ENCODE data around the gene ST6GAL1. TPM values are rescaled to one million over a fixed set of nuclear protein-coding genes. Genes with fewer than 3 reads are reported as not detected.
"Not testable (repeated sequence)": the region's sequence is repeated elsewhere in the genome, so short reads cannot be mapped to it uniquely, and the experiment has no call there.

The ST6GAL1 gene
- total RNA-seq, 1 donor from 2014 or later = 74.0 TPM

DNA sequence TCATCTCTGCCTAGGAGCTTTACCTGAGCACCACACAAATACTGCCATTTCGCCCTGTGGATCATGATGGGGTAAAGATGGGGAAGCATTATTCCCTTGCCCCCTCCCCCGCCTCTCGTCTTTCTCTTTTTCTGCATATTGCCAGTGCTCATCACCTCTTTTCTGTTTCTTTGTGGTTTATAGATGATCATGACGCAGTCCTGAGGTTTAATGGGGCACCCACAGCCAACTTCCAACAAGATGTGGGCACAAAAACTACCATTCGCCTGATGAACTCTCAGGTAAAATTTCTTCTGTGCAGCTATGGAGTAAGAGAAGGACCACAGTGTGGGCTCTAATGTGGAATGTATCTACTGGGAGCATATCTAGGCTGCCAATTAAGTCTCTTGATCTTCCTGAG, 120.7 kb downstream of the ST6GAL1 start:
- H3K36me3 Mint-ChIP-seq (ENCODE audit: insufficient read depth) = peaks cover 63% of the 10 kb centered on the region
- peaks cover 31% of the 10 kb centered on the region for H3K9me3 Mint-ChIP-seq (ENCODE audit: low read depth)
- no peak overlapping the region for H3K27ac Mint-ChIP-seq
- H3K27me3 Mint-ChIP-seq = no peaks in the 10 kb centered on the region
- TF ChIP-seq, protein P1, sequence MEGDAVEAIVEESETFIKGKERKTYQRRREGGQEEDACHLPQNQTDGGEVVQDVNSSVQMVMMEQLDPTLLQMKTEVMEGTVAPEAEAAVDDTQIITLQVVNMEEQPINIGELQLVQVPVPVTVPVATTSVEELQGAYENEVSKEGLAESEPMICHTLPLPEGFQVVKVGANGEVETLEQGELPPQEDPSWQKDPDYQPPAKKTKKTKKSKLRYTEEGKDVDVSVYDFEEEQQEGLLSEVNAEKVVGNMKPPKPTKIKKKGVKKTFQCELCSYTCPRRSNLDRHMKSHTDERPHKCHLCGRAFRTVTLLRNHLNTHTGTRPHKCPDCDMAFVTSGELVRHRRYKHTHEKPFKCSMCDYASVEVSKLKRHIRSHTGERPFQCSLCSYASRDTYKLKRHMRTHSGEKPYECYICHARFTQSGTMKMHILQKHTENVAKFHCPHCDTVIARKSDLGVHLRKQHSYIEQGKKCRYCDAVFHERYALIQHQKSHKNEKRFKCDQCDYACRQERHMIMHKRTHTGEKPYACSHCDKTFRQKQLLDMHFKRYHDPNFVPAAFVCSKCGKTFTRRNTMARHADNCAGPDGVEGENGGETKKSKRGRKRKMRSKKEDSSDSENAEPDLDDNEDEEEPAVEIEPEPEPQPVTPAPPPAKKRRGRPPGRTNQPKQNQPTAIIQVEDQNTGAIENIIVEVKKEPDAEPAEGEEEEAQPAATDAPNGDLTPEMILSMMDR (IDR thresholded peaks at IDR 0.05; ENCODE audit: unreplicated experiment) = no peak
- H3K4me1 Mint-ChIP-seq (ENCODE audit: low read depth) = no peaks in the 10 kb centered on the region
- H3K4me3 Mint-ChIP-seq (ENCODE audit: low read depth) = no peak overlapping the region
- no peak for DNase-seq (ENCODE audit: low spot score, unreplicated experiment)

DNA sequence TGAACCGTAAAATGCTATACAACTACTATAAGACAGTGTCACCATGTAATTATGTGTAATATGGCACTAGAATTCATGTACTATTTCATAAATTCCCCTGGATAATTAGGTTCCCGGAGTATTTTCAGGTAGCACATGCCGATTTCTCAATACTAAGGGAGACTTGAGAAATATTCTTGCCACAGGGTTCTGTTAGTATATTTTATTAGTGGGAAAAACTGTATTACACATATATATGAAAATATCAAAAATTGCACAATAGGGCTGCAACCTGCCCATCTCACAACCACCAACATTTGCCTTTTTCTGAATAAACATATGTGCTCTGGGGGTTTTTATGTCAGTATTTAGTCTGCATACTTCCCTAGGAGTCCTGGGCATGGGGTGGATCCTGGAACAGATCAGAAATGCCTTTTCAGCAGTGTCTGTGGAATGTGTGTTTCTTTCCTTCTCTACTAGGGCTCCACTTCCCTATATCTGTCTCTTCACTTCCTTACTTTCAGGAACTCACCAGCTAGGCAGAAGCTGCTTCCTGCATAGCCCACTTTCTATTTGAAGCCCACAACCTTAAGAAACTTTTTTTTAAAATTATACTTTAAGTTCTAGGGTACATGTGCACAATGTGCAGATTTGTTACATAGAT, 121.5 kb downstream of the ST6GAL1 start:
- no peak for DNase-seq (ENCODE audit: low spot score, unreplicated experiment)
- H3K9me3 Mint-ChIP-seq (ENCODE audit: low read depth) = peaks cover 34% of the 10 kb centered on the region
- H3K36me3 Mint-ChIP-seq (ENCODE audit: insufficient read depth) = peaks cover 66% of the 10 kb centered on the region

DNA sequence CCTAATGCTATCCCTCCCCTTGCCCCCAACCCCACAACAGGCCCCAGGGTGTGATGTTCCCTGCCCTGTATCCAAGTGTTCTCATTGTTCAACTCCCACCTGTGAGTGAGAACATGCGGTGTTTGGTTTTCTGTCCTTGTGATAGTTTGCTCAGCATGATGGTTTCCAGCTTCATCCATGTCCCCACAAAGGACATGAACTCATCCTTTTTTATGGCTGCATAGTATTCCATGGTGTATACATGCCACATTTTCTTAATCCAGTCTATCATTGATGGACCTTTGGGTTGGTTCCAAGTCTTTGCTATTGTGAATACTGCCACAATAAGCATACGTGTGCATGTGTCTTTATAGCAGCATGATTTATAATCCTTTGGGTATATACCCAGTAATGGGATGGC, 122.1 kb downstream of the ST6GAL1 start:
- not testable (repeated sequence) for DNase-seq (ENCODE audit: low spot score, unreplicated experiment); H3K27ac Mint-ChIP-seq; H3K4me1 Mint-ChIP-seq (ENCODE audit: low read depth); H3K27me3 Mint-ChIP-seq; H3K4me3 Mint-ChIP-seq (ENCODE audit: low read depth)
- peaks cover 36% of the 10 kb centered on the region for H3K9me3 Mint-ChIP-seq (ENCODE audit: low read depth)
- peaks cover 71% of the 10 kb centered on the region for H3K36me3 Mint-ChIP-seq (ENCODE audit: insufficient read depth)

More for the DNA sequence above, 121.5 kb downstream of the ST6GAL1 start:
- H3K27me3 Mint-ChIP-seq = no peaks in the 10 kb centered on the region
- TF ChIP-seq, protein P1 (IDR thresholded peaks at IDR 0.05; ENCODE audit: unreplicated experiment) = no peak
- no peak overlapping the region for H3K27ac Mint-ChIP-seq
- H3K4me3 Mint-ChIP-seq (ENCODE audit: low read depth) = no peak overlapping the region
- H3K4me1 Mint-ChIP-seq (ENCODE audit: low read depth) = no peaks in the 10 kb centered on the region

DNA sequence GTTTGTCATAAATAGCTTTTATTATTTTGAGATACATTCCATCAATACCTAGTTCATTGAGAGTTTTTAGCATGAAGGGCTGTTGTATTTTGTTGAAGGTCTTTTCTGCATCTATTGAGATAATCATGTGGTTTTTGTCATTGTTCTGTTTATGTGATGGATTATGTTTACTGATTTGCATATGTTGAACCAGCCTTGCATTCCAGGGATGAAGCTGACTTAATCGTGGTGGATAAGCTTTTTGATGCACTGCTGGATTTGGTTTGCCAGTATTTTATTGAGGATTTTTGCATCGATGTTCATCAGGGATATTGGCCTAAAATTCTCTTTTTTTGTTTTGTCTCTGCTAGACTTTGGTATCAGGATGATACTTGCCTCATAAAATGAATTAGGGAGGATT, 124.1 kb downstream of the ST6GAL1 start:
- H3K27me3 Mint-ChIP-seq; H3K27ac Mint-ChIP-seq; DNase-seq (ENCODE audit: low spot score, unreplicated experiment); H3K4me3 Mint-ChIP-seq (ENCODE audit: low read depth); H3K4me1 Mint-ChIP-seq (ENCODE audit: low read depth): not testable (repeated sequence)
- H3K9me3 Mint-ChIP-seq (ENCODE audit: low read depth) = peaks cover 40% of the 10 kb centered on the region
- peaks cover 81% of the 10 kb centered on the region for H3K36me3 Mint-ChIP-seq (ENCODE audit: insufficient read depth)

DNA sequence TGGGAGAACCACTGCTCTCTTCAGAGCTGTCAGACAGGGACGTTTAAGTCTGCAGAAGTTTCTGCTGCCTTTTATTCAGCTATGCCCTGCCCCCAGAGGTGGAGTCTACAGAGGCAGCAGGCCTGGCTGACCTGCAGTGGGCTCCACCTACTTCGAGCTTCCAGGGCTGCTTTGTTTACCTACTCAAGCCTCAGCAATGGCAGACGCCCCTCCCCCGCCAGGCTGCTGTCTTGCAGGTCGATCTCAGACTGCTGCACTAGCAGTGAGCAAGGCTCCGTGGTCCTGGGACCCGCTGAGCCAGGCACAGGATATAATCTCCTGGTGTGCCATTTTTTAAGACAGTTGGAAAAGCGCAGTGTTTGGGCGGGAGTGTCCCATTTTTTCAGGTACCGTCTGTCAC, 127.5 kb downstream of the ST6GAL1 start:
- H3K27ac Mint-ChIP-seq; H3K27me3 Mint-ChIP-seq; H3K4me3 Mint-ChIP-seq (ENCODE audit: low read depth); H3K4me1 Mint-ChIP-seq (ENCODE audit: low read depth); DNase-seq (ENCODE audit: low spot score, unreplicated experiment): not testable (repeated sequence)
- H3K9me3 Mint-ChIP-seq (ENCODE audit: low read depth) = peaks cover 37% of the 10 kb centered on the region
- peaks cover 82% of the 10 kb centered on the region for H3K36me3 Mint-ChIP-seq (ENCODE audit: insufficient read depth)

DNA sequence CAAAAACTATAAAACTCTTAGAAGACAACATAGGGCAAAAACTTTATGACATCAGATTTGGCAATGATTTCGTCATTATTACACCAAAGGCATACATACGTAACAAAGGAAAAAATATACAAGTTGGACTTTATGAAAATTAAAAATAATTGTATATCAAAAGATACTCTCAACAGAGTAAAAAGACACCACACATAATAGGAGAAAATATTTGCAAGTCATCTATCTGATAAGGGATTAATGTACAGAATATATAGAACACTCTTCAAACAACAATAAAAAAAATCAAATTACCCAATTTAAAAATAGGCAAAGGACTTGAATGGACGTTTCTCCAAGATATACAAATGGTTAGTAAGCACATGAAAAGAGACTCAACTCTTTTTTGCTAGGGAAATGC, 131.4 kb downstream of the ST6GAL1 start:
- DNase-seq (ENCODE audit: low spot score, unreplicated experiment) = no peak
- TF ChIP-seq, protein P1 (IDR thresholded peaks at IDR 0.05; ENCODE audit: unreplicated experiment) = no peak
- peaks cover 24% of the 10 kb centered on the region for H3K4me1 Mint-ChIP-seq (ENCODE audit: low read depth)
- H3K4me3 Mint-ChIP-seq (ENCODE audit: low read depth) = no peak overlapping the region
- no peaks in the 10 kb centered on the region for H3K27me3 Mint-ChIP-seq
- H3K36me3 Mint-ChIP-seq (ENCODE audit: insufficient read depth) = peaks cover 45% of the 10 kb centered on the region
- peaks cover 7% of the 10 kb centered on the region for H3K9me3 Mint-ChIP-seq (ENCODE audit: low read depth)
- H3K27ac Mint-ChIP-seq = no peak overlapping the region

DNA sequence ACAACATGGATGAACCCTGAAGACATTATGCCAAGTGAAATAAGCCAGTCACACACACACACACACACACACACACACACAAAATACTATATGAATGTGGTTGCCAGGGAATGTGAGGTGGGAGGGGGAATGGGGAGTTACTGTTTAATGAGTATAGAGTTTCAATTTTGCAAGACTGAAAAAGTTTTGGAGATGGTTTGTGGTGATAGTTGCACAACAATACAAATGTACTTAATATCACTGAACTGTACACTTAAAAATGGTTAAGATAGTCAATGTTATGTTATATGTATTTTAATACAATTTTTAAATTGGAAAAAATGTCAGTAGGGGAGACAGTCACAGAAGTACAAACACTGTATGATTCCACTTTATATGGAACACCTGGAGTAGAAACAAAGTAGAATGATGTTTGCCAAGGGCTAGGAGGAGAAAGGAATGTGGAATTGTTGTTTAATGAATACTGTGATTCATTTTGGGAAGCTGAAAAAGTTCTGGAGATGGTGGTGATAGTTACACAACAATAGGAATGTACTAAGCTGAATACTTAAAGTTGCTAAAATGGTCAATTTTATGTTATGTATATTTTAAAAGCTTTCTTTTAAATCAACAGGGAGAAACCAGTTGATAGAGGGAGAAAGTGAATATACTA, 132.3 kb downstream of the ST6GAL1 start:
- H3K27ac Mint-ChIP-seq = peak overlapping the region; percentile 86
- H3K4me1 Mint-ChIP-seq (ENCODE audit: low read depth) = peaks cover 24% of the 10 kb centered on the region
- H3K4me3 Mint-ChIP-seq (ENCODE audit: low read depth) = no peak overlapping the region
- H3K36me3 Mint-ChIP-seq (ENCODE audit: insufficient read depth) = peaks cover 37% of the 10 kb centered on the region
- no peak for DNase-seq (ENCODE audit: low spot score, unreplicated experiment)
- peaks cover 4% of the 10 kb centered on the region for H3K9me3 Mint-ChIP-seq (ENCODE audit: low read depth)
- no peaks in the 10 kb centered on the region for H3K27me3 Mint-ChIP-seq
- TF ChIP-seq, protein P1 (IDR thresholded peaks at IDR 0.05; ENCODE audit: unreplicated experiment) = no peak

All from progenitor cell of endocrine pancreas (in vitro differentiated cells).